SK-N-MC (cell line): ENCODE results near the gene RYR3.

Source experiments
- EZH2 ChIP-seq: fragments of 200-600 bp; sonication (generic); IDR thresholded peaks from one replicate; pipeline ENCODE4 v1.6.1; 2017; ENCODE audit warnings: antibody characterized with exemption
- POLR2AphosphoS5 ChIP-seq: IDR thresholded peaks from 2 replicates; pipeline ENCODE4 v1.6.1; 2012; ENCODE audit warnings: mild to moderate bottlenecking, low read depth, low read length, borderline replicate concordance

- TF ChIP-seq POLR2AphosphoS5, result no peak
- TF ChIP-seq EZH2, result no peak
Observed at GRCh38 chr15:33292717-33293307, 18.0 kb upstream of the RYR3 start.
